ENCODE results near the gene HOOK1. TPM values are rescaled to one million over a fixed set of nuclear protein-coding genes. Genes with fewer than 3 reads are reported as not detected.

Gene HOOK1
- total and polyA plus RNA-seq, 2 donors from 2014 or later: 9.4 to 55.4 TPM

GRCh38 chr1:59814180-59814900 is 409 bp upstream of the HOOK1 start:
- H3K4me3 ChIP-seq (ENCODE audit: low read length in 3 of 3): peak overlapping the region; percentile 36 to 55 (median 51)
- no peaks in the 10 kb centered on the region for H3K36me3 ChIP-seq (ENCODE audit: control insufficient read depth in 2 of 3, insufficient read depth in 3 of 3, low read length in 3 of 3)
- H3K9ac ChIP-seq (ENCODE audit: low read length in 3 of 3): peak overlapping the region in 1 of 3 donors; percentile 65
- peaks cover 0 to 6% (median 0%) of the 10 kb centered on the region in 3 donors for H3K4me1 ChIP-seq (ENCODE audit: control insufficient read depth in 2 of 3, insufficient read depth in 2 of 3, low read depth in 1 of 3, low read length in 3 of 3)
- intact Hi-C loops (cut with DNase I): no loop called here
- TF ChIP-seq CTCF (IDR thresholded peaks at IDR 0.05; ENCODE audit: borderline replicate concordance, extremely low read depth, insufficient read depth): no peak
- peak overlapping the region; percentile 43 to 60 for H3K27ac ChIP-seq (ENCODE audit: low read depth in 2 of 2, low read length in 2 of 2)
- H3K9me3 ChIP-seq (ENCODE audit: control insufficient read depth in 2 of 3, insufficient read depth in 1 of 3, low read length in 3 of 3): no peaks in the 10 kb centered on the region
- FAIRE-seq (no peak), DNase-seq (peak; percentile 96 to 99 (median 98))
- H3K27me3 ChIP-seq (ENCODE audit: control insufficient read depth, insufficient read depth, low read length): no peaks in the 10 kb centered on the region

- no peaks in the 10 kb centered on the region for H3K27me3 ChIP-seq (ENCODE audit: control insufficient read depth, insufficient read depth, low read length)
- H3K4me3 ChIP-seq (ENCODE audit: low read length in 3 of 3): peak overlapping the region; percentile 56 to 73 (median 72)
- no peak for TF ChIP-seq CTCF (IDR thresholded peaks at IDR 0.05; ENCODE audit: borderline replicate concordance, extremely low read depth, insufficient read depth)
- H3K9ac ChIP-seq (ENCODE audit: low read length in 3 of 3): peak overlapping the region in 2 of 3 donors; percentile 48 to 80
- intact Hi-C loops (cut with DNase I): no loop called here
- H3K36me3 ChIP-seq (ENCODE audit: control insufficient read depth in 2 of 3, insufficient read depth in 3 of 3, low read length in 3 of 3): no peaks in the 10 kb centered on the region
- H3K27ac ChIP-seq (ENCODE audit: low read depth in 2 of 2, low read length in 2 of 2): no peak overlapping the region
- no peaks in the 10 kb centered on the region for H3K9me3 ChIP-seq (ENCODE audit: control insufficient read depth in 2 of 3, insufficient read depth in 1 of 3, low read length in 3 of 3)
- H3K4me1 ChIP-seq (ENCODE audit: control insufficient read depth in 2 of 3, insufficient read depth in 2 of 3, low read depth in 1 of 3, low read length in 3 of 3): peaks cover 0 to 17% (median 0%) of the 10 kb centered on the region in 3 donors
- no peak for FAIRE-seq
- no peak for DNase-seq
Measured at GRCh38 chr1:59815892-59816291, 1.1 kb downstream of the HOOK1 start.

- peak overlapping the region in 1 of 3 donors; percentile 80 for H3K9ac ChIP-seq (ENCODE audit: low read length in 3 of 3)
- no peak for FAIRE-seq
- no peak for DNase-seq
- H3K4me3 ChIP-seq (ENCODE audit: low read length in 3 of 3): peak overlapping the region; percentile 56 to 73 (median 72)
- H3K4me1 ChIP-seq (ENCODE audit: control insufficient read depth in 2 of 3, insufficient read depth in 2 of 3, low read depth in 1 of 3, low read length in 3 of 3): peaks cover 0 to 17% (median 0%) of the 10 kb centered on the region in 3 donors
- H3K27ac ChIP-seq (ENCODE audit: low read depth in 2 of 2, low read length in 2 of 2): no peak overlapping the region
- H3K36me3 ChIP-seq (ENCODE audit: control insufficient read depth in 2 of 3, insufficient read depth in 3 of 3, low read length in 3 of 3): no peaks in the 10 kb centered on the region
- no peaks in the 10 kb centered on the region for H3K9me3 ChIP-seq (ENCODE audit: control insufficient read depth in 2 of 3, insufficient read depth in 1 of 3, low read length in 3 of 3)
- H3K27me3 ChIP-seq (ENCODE audit: control insufficient read depth, insufficient read depth, low read length): no peaks in the 10 kb centered on the region
- intact Hi-C loops (cut with DNase I): no loop called here
- TF ChIP-seq CTCF (IDR thresholded peaks at IDR 0.05; ENCODE audit: borderline replicate concordance, extremely low read depth, insufficient read depth): no peak
Measured at GRCh38 chr1:59816318-59816878, 1.6 kb downstream of the HOOK1 start.

Data from kidney (tissue), 14 donors.